Activated CD8-positive, alpha-beta T cell treated with anti-CD3 and anti-CD28 coated beads for 36 hours (primary cell): ENCODE data around the gene MGMT. TPM values are rescaled to one million over a fixed set of nuclear protein-coding genes. Genes with fewer than 3 reads are reported as not detected.

Source experiments
- ATAC-seq: fragments of 200-7000 bp; cut with Tn5 transposase; one replicate; pipeline ENCODE4 v1.10.0; 2021; ENCODE audit warnings: mild to moderate bottlenecking, moderate library complexity
- CTCF ChIA-PET: fragments of 350-600 bp; sonication (Branson Sonifier 250); formaldehyde crosslinking; loops from one replicate; lab custom pipeline; 2021; ENCODE audit warnings: antibody characterized with exemption; lab: Charles Lee
- POLR2A ChIA-PET: fragments of 350-600 bp; sonication (Branson Sonifier 250); formaldehyde crosslinking; loops from one replicate; lab custom pipeline; 2021; ENCODE audit warnings: antibody characterized with exemption; lab: Charles Lee
- DNase-seq: peaks from one replicate; pipeline ENCODE4 v3.0.0-alpha.2; 2020
- H3K27ac Mint-ChIP-seq: one replicate; pipeline ENCODE4 v1.8.0; 2021; ENCODE audit warnings: mild to moderate bottlenecking, mixed read lengths
- H3K27me3 Mint-ChIP-seq: one replicate; pipeline ENCODE4 v1.8.0; 2021; ENCODE audit warnings: mixed read lengths
- H3K36me3 Mint-ChIP-seq: one replicate; pipeline ENCODE4 v1.8.0; 2021; ENCODE audit warnings: low read depth, mixed read lengths
- H3K4me1 Mint-ChIP-seq: one replicate; pipeline ENCODE4 v1.8.0; 2021; ENCODE audit warnings: low read depth, mixed read lengths
- H3K4me3 Mint-ChIP-seq: one replicate; pipeline ENCODE4 v1.8.0; 2021; ENCODE audit warnings: mild to moderate bottlenecking, moderate library complexity, mixed read lengths
- H3K9me3 Mint-ChIP-seq: one replicate; pipeline ENCODE4 v1.8.0; 2021; ENCODE audit warnings: mixed read lengths
- CTCF ChIP-seq: fragments of 200-600 bp; IDR thresholded peaks from one replicate; pipeline ENCODE4 v1.8.0; 2022; ENCODE audit warnings: antibody characterized with exemption, mild to moderate bottlenecking
- intact Hi-C: fragments of 100-400 bp; cut with micrococcal nuclease; formaldehyde crosslinking; loops from one replicate; pipeline ENCODE4 v1.10.0; 2022
- total RNA-seq, 2 experiments: library from RNA; stranded (reverse); gene quantifications; one replicate each; pipeline ENCODE4 v1.2.3, GENCODE V29; 2021

The MGMT gene
- total RNA-seq, 2 experiments from 2014 or later = 16.2 to 17.0 TPM

- Mint-ChIP-seq H3K4me3 (no peak overlapping the region), H3K9me3 (peaks cover 14% of the 10 kb centered on the region), H3K36me3 (no peaks in the 10 kb centered on the region), H3K4me1 (no peaks in the 10 kb centered on the region), H3K27me3 (no peaks in the 10 kb centered on the region), H3K27ac (no peak overlapping the region)
- no peak for TF ChIP-seq CTCF
- ChIA-PET CTCF (no interaction called here), POLR2A (no interaction called here)
- intact Hi-C loops = no loop called here
- no peak for ATAC-seq
- DNase-seq = no peak
Observed at GRCh38 chr10:129807211-129807610, 340.2 kb downstream of the MGMT start.

GRCh38 chr10:129808092-129808983 lies 341.3 kb downstream of the MGMT start:
- Mint-ChIP-seq H3K4me3 (no peak overlapping the region), H3K36me3 (no peaks in the 10 kb centered on the region), H3K27me3 (no peaks in the 10 kb centered on the region), H3K27ac (no peak overlapping the region), H3K4me1 (no peaks in the 10 kb centered on the region), H3K9me3 (peaks cover 14% of the 10 kb centered on the region)
- no peak for DNase-seq
- ATAC-seq = no peak
- no peak for TF ChIP-seq CTCF
- ChIA-PET POLR2A (no interaction called here), CTCF (no interaction called here)
- intact Hi-C loops = no loop called here

- Mint-ChIP-seq H3K36me3 (no peaks in the 10 kb centered on the region), H3K4me1 (no peaks in the 10 kb centered on the region), H3K9me3 (peaks cover 9% of the 10 kb centered on the region), H3K4me3 (no peak overlapping the region), H3K27ac (no peak overlapping the region), H3K27me3 (no peaks in the 10 kb centered on the region)
- DNase-seq = no peak
- no peak for ATAC-seq
- intact Hi-C loops = no loop called here
- POLR2A ChIA-PET = no interaction called here
- CTCF ChIA-PET = no interaction called here
- TF ChIP-seq CTCF = no peak
Observed at GRCh38 chr10:129809431-129809830, 342.4 kb downstream of the MGMT start.

GRCh38 chr10:129809841-129810240 lies 342.8 kb downstream of the MGMT start:
- POLR2A ChIA-PET = no interaction called here
- TF ChIP-seq CTCF = no peak
- intact Hi-C loops = no loop called here

GRCh38 chr10:129811208-129811607 lies 344.2 kb downstream of the MGMT start:
- H3K27me3 Mint-ChIP-seq = no peaks in the 10 kb centered on the region
- no peaks in the 10 kb centered on the region for H3K4me1 Mint-ChIP-seq
- ChIA-PET CTCF (no interaction called here), POLR2A (interaction anchor here (0.6 kb wide), 1 partner anchor 47 kb away, joined by 3 read pairs; no protein-coding TSS in a partner anchor)
- no peak overlapping the region for H3K27ac Mint-ChIP-seq
- intact Hi-C loops = no loop called here
- H3K9me3 Mint-ChIP-seq = peaks cover 8% of the 10 kb centered on the region
- H3K4me3 Mint-ChIP-seq = no peak overlapping the region
- no peak for DNase-seq
- no peak for TF ChIP-seq CTCF
- no peaks in the 10 kb centered on the region for H3K36me3 Mint-ChIP-seq
- ATAC-seq = no peak

More at GRCh38 chr10:129809841-129810240, 342.8 kb downstream of the MGMT start:
- H3K27me3 Mint-ChIP-seq = no peaks in the 10 kb centered on the region
- no peak overlapping the region for H3K27ac Mint-ChIP-seq
- no peaks in the 10 kb centered on the region for H3K36me3 Mint-ChIP-seq
- H3K9me3 Mint-ChIP-seq = peaks cover 9% of the 10 kb centered on the region
- no peaks in the 10 kb centered on the region for H3K4me1 Mint-ChIP-seq
- CTCF ChIA-PET = no interaction called here
- DNase-seq = no peak
- H3K4me3 Mint-ChIP-seq = no peak overlapping the region
- ATAC-seq = no peak
